ENCODE measurements around the gene MORN1. TPM values are rescaled to one million over a fixed set of nuclear protein-coding genes. Genes with fewer than 3 reads are reported as not detected.

MORN1 gene
- total and polyA plus RNA-seq, 2 experiments from 2014 or later, result 4.5 to 9.4 TPM

DNA sequence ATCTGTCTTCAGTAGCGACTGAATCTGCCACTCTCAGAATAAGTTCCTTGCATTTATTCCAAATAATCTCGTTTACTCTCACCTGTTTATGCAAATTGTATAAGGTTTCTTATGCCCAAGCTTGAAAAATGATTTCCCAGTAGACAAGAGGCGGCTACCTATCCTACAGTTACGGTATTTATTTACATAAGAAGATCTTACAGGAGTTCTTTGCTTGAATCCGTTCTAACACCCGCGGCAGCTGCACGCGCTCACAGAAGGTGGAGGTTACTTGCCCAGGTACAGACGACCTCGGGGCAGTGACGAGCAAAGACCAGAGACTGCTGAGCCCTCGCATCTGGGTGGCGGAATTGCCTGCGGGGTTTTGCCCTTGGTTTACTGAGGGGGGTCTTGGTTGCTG is 83.4 kb downstream of the MORN1 start:
- Histone ChIP-seq H3K4me3 (no peak overlapping the region), H3K36me3 (replicated peaks; ENCODE audit: insufficient read depth, low read depth) (no peaks in the 10 kb centered on the region), H4K20me1 (ENCODE audit: insufficient read depth, poor library complexity, severe bottlenecking) (no peaks in the 10 kb centered on the region), H2AFZ (no peak overlapping the region), H3K9me3 (ENCODE audit: low read depth) (no peaks in the 10 kb centered on the region), H3K27me3 (no peaks in the 10 kb centered on the region), H3K4me1 (ENCODE audit: insufficient read depth) (peaks cover 17% of the 10 kb centered on the region), H3K4me2 (no peak overlapping the region), H3K79me2 (peaks cover 9% of the 10 kb centered on the region), H3K9me2 (replicated peaks; ENCODE audit: insufficient read depth) (no peaks in the 10 kb centered on the region), H3K27ac (no peak overlapping the region)
- WGBS (ENCODE audit: low lambda C conversion rate, missing lambda C conversion rate), result 82% methylated on average over 15 of the region's 15 CpGs
- no peak for TF ChIP-seq EZH2phosphoT487 (IDR thresholded peaks at IDR 0.05; ENCODE audit: low read depth, severe bottlenecking, unreplicated experiment)
- TF ChIP-seq EZH2 (IDR thresholded peaks at IDR 0.05; ENCODE audit: borderline replicate concordance), result no peak
- TF ChIP-seq, protein P1, sequence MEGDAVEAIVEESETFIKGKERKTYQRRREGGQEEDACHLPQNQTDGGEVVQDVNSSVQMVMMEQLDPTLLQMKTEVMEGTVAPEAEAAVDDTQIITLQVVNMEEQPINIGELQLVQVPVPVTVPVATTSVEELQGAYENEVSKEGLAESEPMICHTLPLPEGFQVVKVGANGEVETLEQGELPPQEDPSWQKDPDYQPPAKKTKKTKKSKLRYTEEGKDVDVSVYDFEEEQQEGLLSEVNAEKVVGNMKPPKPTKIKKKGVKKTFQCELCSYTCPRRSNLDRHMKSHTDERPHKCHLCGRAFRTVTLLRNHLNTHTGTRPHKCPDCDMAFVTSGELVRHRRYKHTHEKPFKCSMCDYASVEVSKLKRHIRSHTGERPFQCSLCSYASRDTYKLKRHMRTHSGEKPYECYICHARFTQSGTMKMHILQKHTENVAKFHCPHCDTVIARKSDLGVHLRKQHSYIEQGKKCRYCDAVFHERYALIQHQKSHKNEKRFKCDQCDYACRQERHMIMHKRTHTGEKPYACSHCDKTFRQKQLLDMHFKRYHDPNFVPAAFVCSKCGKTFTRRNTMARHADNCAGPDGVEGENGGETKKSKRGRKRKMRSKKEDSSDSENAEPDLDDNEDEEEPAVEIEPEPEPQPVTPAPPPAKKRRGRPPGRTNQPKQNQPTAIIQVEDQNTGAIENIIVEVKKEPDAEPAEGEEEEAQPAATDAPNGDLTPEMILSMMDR (IDR thresholded peaks at IDR 0.05; ENCODE audit: poor library complexity), result no peak
- DNase-seq (ENCODE audit: low spot score), result no peak

DNA sequence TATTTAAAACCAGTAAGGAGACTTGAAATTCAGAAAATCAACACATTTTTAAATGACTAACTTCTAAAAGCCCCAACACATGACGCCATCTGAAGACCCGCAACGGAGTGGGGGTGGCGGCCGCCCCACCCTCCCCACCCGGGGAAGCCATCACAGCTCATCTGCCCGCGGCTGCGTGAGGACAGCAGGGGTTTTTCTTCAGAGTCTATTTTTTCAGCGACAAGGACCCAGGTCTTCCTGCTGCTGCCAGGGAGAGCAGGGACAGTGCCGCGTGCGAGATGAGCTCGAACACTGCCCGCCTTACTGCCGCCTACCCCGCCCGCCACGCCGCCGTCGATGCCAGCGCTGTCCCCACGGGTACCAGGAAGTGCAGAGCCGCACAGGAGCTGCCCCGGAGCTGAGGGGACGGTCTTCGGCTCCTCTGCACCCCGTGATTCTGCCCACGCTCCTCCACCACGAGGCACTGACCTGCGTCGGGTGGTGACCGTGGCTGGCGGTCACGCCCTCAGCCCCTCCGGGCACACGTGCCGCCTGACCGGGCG is 84.2 kb downstream of the MORN1 start:
- WGBS (ENCODE audit: low lambda C conversion rate, missing lambda C conversion rate), result 98% methylated on average over 36 of the region's 41 CpGs
- Histone ChIP-seq H3K4me1 (ENCODE audit: insufficient read depth) (peaks cover 16% of the 10 kb centered on the region), H3K9me2 (replicated peaks; ENCODE audit: insufficient read depth) (no peaks in the 10 kb centered on the region), H3K27ac (no peak overlapping the region), H3K36me3 (replicated peaks; ENCODE audit: insufficient read depth, low read depth) (no peaks in the 10 kb centered on the region), H3K4me2 (no peak overlapping the region), H3K27me3 (no peaks in the 10 kb centered on the region), H2AFZ (no peak overlapping the region), H3K9me3 (ENCODE audit: low read depth) (no peaks in the 10 kb centered on the region), H3K4me3 (no peak overlapping the region), H4K20me1 (ENCODE audit: insufficient read depth, poor library complexity, severe bottlenecking) (peaks cover 4% of the 10 kb centered on the region), H3K79me2 (peaks cover 17% of the 10 kb centered on the region)
- TF ChIP-seq EZH2phosphoT487 (IDR thresholded peaks at IDR 0.05; ENCODE audit: low read depth, severe bottlenecking, unreplicated experiment) (no peak), EZH2 (IDR thresholded peaks at IDR 0.05; ENCODE audit: borderline replicate concordance) (no peak)
- TF ChIP-seq, protein P1 (IDR thresholded peaks at IDR 0.05; ENCODE audit: poor library complexity), result no peak
- no peak for DNase-seq (ENCODE audit: low spot score)

DNA sequence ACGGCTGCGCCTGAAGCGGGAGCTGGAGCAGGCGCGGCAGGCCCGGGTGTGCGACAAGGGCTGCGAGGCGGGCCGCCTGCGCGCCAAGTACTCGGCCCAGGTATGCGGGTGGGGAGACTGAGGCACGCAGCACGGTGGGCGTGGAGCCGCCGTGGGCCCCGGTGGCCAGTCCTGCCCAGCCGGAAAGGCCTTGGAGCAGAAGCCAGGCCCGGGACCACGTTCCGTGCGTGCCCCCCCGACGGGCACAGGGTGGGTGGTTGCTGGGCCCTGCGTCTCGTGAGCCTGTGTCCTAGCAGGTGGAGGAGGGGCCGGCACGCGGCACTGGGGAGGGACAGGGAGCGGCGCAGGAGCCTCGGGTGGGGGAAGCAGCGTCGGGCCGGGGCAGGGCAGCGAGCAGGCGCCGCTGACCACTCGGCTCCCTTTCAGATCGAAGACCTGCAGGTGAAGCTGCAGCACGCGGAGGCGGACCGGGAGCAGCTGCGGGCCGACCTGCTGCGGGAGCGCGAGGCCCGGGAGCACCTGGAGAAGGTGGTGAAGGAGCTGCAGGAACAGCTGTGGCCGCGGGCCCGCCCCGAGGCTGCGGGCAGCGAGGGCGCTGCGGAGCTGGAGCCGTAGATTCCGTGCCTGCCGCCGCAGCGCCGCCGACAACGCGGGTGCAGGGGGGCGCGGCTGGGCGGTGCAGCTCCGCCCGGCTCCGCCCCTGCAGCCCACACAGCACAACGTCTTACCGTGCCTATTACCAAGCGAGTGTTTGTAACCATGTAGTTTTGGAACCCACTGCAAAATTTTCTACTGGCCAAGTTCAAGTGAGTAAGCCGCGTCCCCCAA is 85.0 kb downstream of the MORN1 start:
- H3K36me3 ChIP-seq (replicated peaks; ENCODE audit: insufficient read depth, low read depth), result no peaks in the 10 kb centered on the region
- H3K27me3 ChIP-seq, result no peaks in the 10 kb centered on the region
- peaks cover 8% of the 10 kb centered on the region for H3K4me1 ChIP-seq (ENCODE audit: insufficient read depth)
- H3K9me3 ChIP-seq (ENCODE audit: low read depth), result no peaks in the 10 kb centered on the region
- peaks cover 25% of the 10 kb centered on the region for H3K79me2 ChIP-seq
- H3K27ac ChIP-seq, result no peak overlapping the region
- TF ChIP-seq, protein P1 (IDR thresholded peaks at IDR 0.05; ENCODE audit: poor library complexity), result no peak
- no peak for TF ChIP-seq EZH2phosphoT487 (IDR thresholded peaks at IDR 0.05; ENCODE audit: low read depth, severe bottlenecking, unreplicated experiment)
- no peak for TF ChIP-seq EZH2 (IDR thresholded peaks at IDR 0.05; ENCODE audit: borderline replicate concordance)
- H4K20me1 ChIP-seq (ENCODE audit: insufficient read depth, poor library complexity, severe bottlenecking), result peaks cover 11% of the 10 kb centered on the region
- 98% methylated on average over 44 of the region's 81 CpGs for WGBS (ENCODE audit: low lambda C conversion rate, missing lambda C conversion rate)
- H2AFZ ChIP-seq, result no peak overlapping the region
- no peaks in the 10 kb centered on the region for H3K9me2 ChIP-seq (replicated peaks; ENCODE audit: insufficient read depth)
- no peak overlapping the region for H3K4me2 ChIP-seq
- no peak overlapping the region for H3K4me3 ChIP-seq
- no peak for DNase-seq (ENCODE audit: low spot score)

Data from hepatocyte (in vitro differentiated cells).